Measurements from ENCODE around the gene SLC46A1.

DNA sequence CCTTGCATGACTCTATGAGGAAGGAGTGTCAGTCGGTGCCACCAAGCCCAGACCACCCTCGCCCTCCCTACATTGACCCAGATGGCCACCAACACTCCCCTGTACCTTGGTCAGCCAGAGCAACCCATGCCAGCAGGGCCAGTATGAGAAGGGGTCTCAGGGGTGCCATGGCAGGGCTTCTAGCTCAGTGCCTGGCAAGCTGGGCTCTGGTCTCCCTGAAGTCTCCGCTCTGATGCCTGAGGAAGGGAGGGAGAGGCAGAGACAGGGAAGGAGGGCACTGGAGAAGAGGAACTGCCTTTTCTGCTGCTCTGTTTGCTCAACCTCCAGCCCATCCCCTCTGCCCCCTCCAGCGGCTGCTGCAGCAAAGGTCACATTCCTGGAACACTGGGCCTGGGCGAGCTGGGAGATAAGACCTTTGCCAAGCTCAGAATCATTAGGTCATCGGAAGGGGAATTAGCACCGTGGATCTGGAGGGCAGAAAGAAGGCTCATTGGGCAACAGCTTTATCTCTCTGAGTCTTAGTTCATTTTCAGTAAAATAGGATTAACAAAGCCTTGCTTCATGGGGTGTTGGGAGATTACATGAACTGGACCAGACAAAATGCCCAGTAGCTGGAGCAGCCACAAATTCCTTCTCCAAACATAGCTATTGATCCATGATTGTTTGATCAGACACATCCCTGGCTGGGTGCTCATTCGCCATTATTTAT lies 35.8 kb downstream of the SLC46A1 start, which contains the start of gene VTN:
- TF ChIP-seq, protein P1, sequence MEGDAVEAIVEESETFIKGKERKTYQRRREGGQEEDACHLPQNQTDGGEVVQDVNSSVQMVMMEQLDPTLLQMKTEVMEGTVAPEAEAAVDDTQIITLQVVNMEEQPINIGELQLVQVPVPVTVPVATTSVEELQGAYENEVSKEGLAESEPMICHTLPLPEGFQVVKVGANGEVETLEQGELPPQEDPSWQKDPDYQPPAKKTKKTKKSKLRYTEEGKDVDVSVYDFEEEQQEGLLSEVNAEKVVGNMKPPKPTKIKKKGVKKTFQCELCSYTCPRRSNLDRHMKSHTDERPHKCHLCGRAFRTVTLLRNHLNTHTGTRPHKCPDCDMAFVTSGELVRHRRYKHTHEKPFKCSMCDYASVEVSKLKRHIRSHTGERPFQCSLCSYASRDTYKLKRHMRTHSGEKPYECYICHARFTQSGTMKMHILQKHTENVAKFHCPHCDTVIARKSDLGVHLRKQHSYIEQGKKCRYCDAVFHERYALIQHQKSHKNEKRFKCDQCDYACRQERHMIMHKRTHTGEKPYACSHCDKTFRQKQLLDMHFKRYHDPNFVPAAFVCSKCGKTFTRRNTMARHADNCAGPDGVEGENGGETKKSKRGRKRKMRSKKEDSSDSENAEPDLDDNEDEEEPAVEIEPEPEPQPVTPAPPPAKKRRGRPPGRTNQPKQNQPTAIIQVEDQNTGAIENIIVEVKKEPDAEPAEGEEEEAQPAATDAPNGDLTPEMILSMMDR (IDR thresholded peaks at IDR 0.05), result no peak
- no peak for TF ChIP-seq POLR2A (IDR thresholded peaks at IDR 0.05)

Measured in uterus (tissue), 2 donors.